HG03460 (cell line): ENCODE measurements around the gene ADARB2.

ENCODE experiments used
- ATAC-seq: cut with Tn5 transposase; IDR thresholded peaks from one replicate; pipeline ENCODE4 v1.9.1; 2021; ENCODE audit not compliant: unreplicated experiment

Gene ADARB2

GRCh38 chr10:1643908-1644179 is 93.5 kb downstream of the ADARB2 start:
- ATAC-seq = no peak

DNA sequence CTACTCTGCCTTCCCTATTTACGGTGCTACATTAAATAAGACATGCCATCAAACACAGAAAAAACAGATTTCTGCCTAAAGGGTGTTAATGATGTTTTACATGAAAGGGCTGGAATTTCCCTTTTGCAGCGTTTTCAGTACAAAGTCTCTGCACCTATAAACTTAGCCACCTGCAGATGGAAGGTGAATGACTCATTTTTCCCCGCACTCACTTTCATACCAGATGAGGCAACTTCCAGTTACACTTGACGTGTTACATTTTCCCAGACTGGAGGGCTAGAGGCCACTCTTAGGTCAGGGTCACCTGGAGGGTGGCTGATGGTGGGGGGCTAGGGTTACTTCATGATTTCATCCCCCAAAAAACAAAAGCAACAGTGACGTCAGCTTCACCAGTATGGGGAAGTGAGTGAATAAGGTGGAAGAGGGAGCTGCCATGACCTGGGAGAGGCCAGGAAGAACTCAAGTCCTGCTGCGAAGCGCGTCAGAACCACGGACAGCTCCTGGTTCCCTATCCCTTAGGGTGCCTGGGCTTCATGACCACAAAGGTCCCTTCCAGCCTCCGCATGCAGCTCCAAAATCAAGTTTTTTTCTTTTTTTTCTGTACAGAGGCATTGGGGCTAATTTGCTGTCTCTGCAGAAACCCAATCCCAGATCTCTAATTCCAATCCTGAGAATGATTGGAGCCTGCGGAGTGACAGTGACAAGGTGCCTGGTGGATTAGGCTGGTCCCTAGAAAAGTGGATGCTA is 94.0 kb downstream of the ADARB2 start:
- no peak for ATAC-seq

DNA sequence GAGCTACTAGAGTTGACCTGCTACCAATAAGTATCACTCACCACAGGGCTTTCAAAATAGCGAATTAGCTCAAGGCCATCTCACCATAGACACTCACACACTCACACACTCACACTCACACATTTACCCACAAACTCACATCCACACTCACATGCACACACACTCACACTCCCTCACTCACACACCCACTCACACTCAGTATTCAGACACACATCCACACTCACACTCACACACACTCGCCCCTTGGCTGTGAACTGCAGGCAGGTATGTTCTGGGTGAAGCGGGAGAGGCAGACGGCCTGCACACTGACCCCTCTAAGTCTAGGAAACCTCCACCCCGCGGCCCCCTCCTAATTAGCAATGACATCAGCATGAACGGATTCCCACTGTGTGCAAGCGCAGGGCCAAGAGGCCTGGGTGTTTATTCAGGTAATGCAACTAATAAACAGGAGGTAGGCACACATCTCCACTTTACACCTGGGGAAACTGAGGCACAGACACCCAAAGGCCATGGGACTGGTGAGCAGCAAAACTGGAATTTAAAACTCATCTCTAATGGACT is 94.6 kb downstream of the ADARB2 start:
- no peak for ATAC-seq

- no peak for ATAC-seq
Measured at GRCh38 chr10:1641402-1641801, 95.9 kb downstream of the ADARB2 start.

- no peak for ATAC-seq
Measured at GRCh38 chr10:1638889-1639419, 98.4 kb downstream of the ADARB2 start.

GRCh38 chr10:1635340-1635739 is 102.0 kb downstream of the ADARB2 start:
- ATAC-seq = no peak

- ATAC-seq = no peak
Measured at GRCh38 chr10:1634239-1634638, 103.1 kb downstream of the ADARB2 start.

- ATAC-seq = no peak
Measured at GRCh38 chr10:1633783-1634182, 103.5 kb downstream of the ADARB2 start.

DNA sequence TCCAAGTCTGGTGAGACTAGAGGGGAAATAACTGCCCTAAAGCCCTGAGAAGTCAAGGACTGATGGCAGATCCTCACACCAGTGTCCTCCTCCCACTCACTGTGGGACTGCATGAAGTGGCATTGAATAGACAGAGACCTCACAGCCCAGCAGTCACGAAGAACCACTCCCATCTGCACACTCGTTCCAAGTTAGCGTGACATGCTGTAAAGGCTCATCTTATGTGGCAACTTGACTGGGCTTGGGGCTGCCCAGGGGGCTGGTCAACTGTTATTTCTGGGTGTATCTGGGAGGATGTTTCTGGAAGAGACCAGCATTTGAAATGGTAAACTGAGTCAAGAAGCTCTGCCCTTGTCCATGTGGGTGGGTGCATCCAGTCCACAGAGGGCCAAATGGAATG is 104.7 kb downstream of the ADARB2 start:
- no peak for ATAC-seq

GRCh38 chr10:1632141-1632540 is 105.2 kb downstream of the ADARB2 start:
- ATAC-seq = no peak

- no peak for ATAC-seq
Measured at GRCh38 chr10:1631282-1631681, 106.0 kb downstream of the ADARB2 start.

- ATAC-seq = no peak
Measured at GRCh38 chr10:1630304-1630703, 107.0 kb downstream of the ADARB2 start.

DNA sequence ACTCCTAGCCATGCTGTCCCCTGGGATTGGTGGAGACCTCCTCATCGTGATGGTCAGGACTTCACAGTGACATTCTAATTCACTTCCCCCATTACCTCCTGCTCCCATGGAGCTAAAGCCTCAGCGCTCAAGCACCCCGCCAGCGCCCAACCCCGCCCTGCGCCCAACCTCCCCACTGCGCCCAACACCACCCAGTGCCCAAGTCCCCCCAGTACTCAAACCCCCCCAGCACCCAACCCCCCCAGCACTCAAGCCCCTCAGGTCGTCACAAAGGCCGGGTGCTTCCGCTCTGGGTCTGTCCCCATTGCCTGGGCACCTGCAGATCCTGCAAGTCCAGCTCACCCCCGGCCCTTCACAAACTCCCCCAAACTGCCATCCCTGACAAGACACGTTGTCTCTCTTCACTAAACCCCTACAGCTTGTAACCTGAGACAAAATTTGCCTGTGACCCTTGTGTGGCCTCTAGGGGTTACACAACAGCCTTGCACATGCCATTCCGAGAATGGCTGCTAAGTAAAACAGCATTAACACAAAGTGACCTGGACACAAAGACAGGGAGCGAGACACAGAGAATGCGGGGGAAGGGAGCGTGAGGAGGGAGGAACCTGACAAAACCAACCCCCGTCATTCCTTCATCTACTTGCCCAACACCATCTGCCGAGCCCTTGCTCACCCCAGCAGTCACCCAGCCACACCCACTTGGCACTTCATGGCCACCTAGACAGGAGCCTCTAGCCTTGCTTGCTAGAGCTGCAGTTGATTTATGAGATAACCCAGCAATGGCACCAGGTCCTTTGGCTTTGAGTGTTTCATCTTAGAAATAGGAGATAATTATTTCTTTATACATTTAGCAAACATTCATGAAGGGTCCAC is 107.8 kb downstream of the ADARB2 start:
- ATAC-seq = no peak

DNA sequence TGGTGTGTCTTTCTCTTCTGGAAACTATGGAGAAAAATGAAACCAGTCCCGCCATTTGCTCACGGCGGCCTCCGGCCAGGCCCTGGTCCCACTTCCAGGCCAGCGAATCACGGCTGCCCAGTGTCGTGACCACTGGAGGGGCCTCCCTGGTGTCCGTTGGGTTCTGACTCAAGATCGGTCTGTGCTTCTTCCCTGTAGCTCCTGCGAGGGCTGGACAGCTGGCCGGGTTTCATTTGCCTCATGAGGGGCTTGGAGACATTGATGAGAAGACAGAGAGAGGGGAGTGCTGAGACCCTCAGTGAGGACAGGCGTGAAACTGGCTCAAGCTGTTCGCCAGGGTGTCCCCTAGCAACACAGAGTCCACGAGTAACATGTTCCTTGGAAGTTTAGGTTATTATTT is 108.6 kb downstream of the ADARB2 start:
- no peak for ATAC-seq

DNA sequence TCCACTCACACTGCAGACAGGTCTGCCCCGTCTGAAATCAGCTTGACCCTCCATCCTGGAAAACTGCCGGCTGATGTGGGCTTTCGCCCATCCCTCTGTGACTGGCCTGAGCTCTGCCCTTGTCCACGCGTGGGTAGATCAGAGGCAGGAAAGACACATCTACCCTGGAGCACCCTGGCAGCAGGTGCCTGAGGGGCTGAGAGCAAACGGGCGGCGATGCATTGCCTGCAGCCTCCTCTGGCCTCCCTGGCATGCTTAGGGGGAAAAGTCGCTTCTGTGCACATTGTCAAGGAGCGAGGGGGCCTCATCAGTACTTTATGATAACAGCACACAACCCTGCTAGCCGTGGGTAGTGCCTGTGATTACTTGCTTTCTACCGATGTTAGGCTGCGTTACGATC is 109.4 kb downstream of the ADARB2 start:
- ATAC-seq = no peak

GRCh38 chr10:1626835-1627234 is 110.5 kb downstream of the ADARB2 start:
- ATAC-seq = no peak

GRCh38 chr10:1626410-1626809 is 110.9 kb downstream of the ADARB2 start:
- ATAC-seq = no peak

DNA sequence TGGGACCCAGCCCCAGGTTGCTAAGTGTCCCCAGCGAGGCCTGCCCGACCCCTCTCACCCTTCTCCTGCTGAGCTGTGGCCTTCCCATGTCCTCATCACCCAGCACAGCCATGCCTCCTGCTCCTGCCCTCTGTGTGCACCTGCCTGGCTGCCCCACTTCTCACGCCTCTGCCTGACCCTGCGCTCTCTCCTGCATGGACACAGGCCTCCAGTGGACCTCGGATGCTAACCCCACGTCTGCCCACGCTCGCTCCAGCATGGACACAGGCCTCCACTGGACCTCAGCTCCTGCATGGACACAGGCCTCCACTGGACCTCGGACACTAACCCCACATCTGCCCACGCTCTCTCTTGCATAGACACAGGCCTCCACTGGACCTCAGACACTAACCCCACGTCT is 111.6 kb downstream of the ADARB2 start:
- ATAC-seq = no peak

DNA sequence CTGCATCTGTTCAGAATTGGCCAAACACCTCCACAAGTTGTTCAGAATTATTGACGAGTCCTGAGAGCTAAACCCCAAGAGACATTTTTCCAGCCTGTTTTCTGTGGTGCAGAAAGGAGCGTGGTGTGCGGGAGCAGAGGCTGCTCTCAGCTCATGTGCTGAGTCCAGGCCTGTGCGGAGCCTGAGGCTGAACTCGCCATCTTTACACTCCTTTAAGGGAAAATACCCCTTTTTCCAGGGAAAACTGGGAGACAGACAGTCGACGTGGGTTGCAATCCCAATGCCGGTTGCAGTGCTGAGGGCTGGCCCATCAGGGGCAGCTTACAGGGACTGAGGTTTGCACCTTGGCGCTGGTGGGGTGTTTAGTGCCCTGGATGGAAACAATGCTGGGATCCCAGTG is 112.2 kb downstream of the ADARB2 start:
- ATAC-seq = no peak

DNA sequence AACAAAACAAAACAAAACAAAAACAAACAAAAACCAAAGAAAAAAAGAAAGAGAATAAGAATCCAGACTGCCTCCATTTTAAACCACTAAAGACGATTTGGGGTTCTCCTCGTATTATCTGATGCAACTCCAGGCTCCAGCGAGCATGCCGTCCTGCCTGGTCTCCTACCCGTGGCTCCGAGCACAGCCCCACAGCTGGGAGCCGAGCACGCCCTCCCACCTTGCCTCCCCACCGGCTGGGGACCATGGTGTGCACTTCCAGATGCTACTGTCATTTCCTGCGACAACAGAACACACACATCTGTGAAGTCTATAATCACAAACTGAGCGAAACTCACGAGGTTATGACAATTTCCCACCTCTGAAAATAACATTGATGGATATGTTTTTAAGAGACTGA is 113.1 kb downstream of the ADARB2 start:
- ATAC-seq = no peak

- ATAC-seq = no peak
Measured at GRCh38 chr10:1620803-1621202, 116.5 kb downstream of the ADARB2 start.
